Common myeloid progenitor, CD34-positive (primary cell): ENCODE results near the gene FDXACB1.

ENCODE experiments used
- CTCF ChIA-PET: fragments of 350-600 bp; sonication (Branson Sonifier 250); formaldehyde crosslinking; loops from one replicate; lab custom pipeline; 2021; ENCODE audit warnings: antibody characterized with exemption; lab: Charles Lee
- POLR2A ChIA-PET: fragments of 350-600 bp; sonication (Branson Sonifier 250); formaldehyde crosslinking; loops from one replicate; lab custom pipeline; 2021; ENCODE audit warnings: antibody characterized with exemption; lab: Charles Lee
- DNase-seq, 3 donors: peaks; one replicate each; pipeline versions ENCODE4 v3.0.0 to v3.0.0-alpha.2; 2013
- H3K27ac ChIP-seq, 2 experiments: 1 replicate in 1 of 2; 2 replicates in 1 of 2; pipeline ENCODE4 v1.7.0; 2013; ENCODE audit warnings: inconsistent platforms in 2 of 2, low read length in 2 of 2, mild to moderate bottlenecking in 2 of 2, low read depth in 1 of 2, moderate library complexity in 1 of 2; ENCODE audit not compliant: severe bottlenecking in 2 of 2, insufficient read depth in 1 of 2, poor library complexity in 1 of 2
- H3K27me3 ChIP-seq, 5 experiments: replicated peaks in 2 of 5; 1 replicate in 3 of 5; 2 replicates in 2 of 5; pipeline versions ENCODE4 v1.6.1 to v1.7.0; 2013; ENCODE audit warnings: low read length in 4 of 5, mild to moderate bottlenecking in 2 of 5, moderate library complexity in 2 of 5, inconsistent platforms in 1 of 5; ENCODE audit not compliant: insufficient read depth in 5 of 5, control insufficient read depth in 4 of 5
- H3K36me3 ChIP-seq, 4 experiments: 1 replicate in 2 of 4; 2 replicates in 2 of 4; pipeline versions ENCODE4 v1.6.1 to v1.7.0; 2013; ENCODE audit warnings: low read length in 3 of 4, control low read depth in 1 of 4, mild to moderate bottlenecking in 1 of 4; ENCODE audit not compliant: control insufficient read depth in 4 of 4, insufficient read depth in 4 of 4
- H3K4me1 ChIP-seq, 4 experiments: 1 replicate in 3 of 4; 2 replicates in 1 of 4; pipeline versions ENCODE4 v1.6.1 to v1.7.1; 2013; ENCODE audit warnings: low read length in 3 of 4, mild to moderate bottlenecking in 3 of 4, control low read depth in 1 of 4, inconsistent platforms in 1 of 4, moderate library complexity in 1 of 4; ENCODE audit not compliant: control insufficient read depth in 4 of 4, insufficient read depth in 4 of 4; ENCODE audit errors: control extremely low read depth in 1 of 4
- H3K4me3 ChIP-seq, 7 experiments: 1 replicate in 4 of 7; 2 replicates in 3 of 7; pipeline versions ENCODE4 v1.5.1 to v1.7.0; 2013; ENCODE audit warnings: mild to moderate bottlenecking in 7 of 7, low read length in 6 of 7, moderate library complexity in 6 of 7, inconsistent platforms in 2 of 7, low read depth in 2 of 7, control low read depth in 1 of 7; ENCODE audit not compliant: insufficient read depth in 4 of 7, control insufficient read depth in 1 of 7; ENCODE audit errors: extremely low read depth in 1 of 7
- H3K9me3 ChIP-seq, 5 experiments: 1 replicate in 4 of 5; 2 replicates in 1 of 5; pipeline versions ENCODE4 v1.6.1 to v1.7.1; 2013; ENCODE audit warnings: low read length in 4 of 5, mild to moderate bottlenecking in 2 of 5, inconsistent platforms in 1 of 5, low read depth in 1 of 5, moderate library complexity in 1 of 5; ENCODE audit not compliant: control insufficient read depth in 4 of 5, insufficient read depth in 2 of 5; ENCODE audit errors: control extremely low read depth in 1 of 5
- WGBS: methylation state at CpG from one replicate; pipeline ENCODE4 v1.1.5; 2013; ENCODE audit not compliant: insufficient coverage; 5-methylcytosine and 5-hydroxymethylcytosine counted together

Gene FDXACB1

DNA sequence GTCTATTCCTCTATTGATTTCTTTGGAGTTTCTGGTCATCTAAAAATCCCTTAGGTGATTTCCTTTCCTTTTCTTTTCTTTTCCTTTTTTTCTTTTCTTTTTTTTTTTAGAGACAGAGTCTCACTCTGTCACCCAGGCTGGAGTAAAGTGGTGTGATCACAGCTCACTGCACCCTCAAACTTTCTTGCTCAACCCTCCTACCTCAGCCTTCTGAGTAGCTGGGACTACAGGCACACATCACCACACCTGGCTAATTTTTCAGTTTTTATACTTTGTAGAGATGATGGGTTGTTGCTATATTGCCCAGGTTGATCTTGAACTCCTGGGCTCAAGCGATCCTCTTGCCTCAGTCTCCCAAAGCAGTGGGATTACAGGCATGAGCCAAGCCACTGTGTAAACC is 37.8 kb upstream of the FDXACB1 start:
- POLR2A ChIA-PET = no interaction called here
- WGBS = 100% methylated on average over 1 of the region's 1 CpG
- CTCF ChIA-PET = no interaction called here

DNA sequence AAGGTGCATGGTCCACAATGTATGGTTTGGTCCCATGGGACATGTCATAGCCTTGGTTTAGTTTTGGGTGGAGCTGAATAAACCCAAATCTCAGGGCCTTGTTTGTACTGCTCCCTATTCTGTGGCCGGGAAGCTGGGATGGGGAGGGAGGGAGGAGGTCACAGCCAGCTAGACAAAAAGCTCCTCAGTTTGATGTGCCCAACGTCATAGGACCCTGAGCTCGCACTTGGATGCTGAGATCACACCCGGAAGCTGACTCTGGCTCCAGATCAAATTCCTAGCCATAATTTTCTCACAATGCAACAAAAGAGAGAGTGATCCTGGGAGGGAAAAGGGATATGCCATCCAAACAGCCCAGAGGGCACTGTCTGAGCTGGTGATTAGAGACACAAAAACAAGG is 35.0 kb upstream of the FDXACB1 start:
- 100% methylated on average over 3 of the region's 4 CpGs for WGBS
- POLR2A ChIA-PET = no interaction called here
- CTCF ChIA-PET = interaction anchor here (0.8 to 2.5 kb wide), 2 partner anchors 9 to 10 kb away, joined by 3 to 6 read pairs; no protein-coding TSS in a partner anchor

More for the DNA sequence above, 37.8 kb upstream of the FDXACB1 start:
- Histone ChIP-seq H3K36me3 (no peaks in the 10 kb centered on the region), H3K27me3 (peaks cover 7 to 38% (median 17%) of the 10 kb centered on the region in 5 experiments), H3K4me1 (no peaks in the 10 kb centered on the region), H3K27ac (no peak overlapping the region), H3K9me3 (no peaks in the 10 kb centered on the region), H3K4me3 (no peak overlapping the region)
- DNase-seq = no peak

DNA sequence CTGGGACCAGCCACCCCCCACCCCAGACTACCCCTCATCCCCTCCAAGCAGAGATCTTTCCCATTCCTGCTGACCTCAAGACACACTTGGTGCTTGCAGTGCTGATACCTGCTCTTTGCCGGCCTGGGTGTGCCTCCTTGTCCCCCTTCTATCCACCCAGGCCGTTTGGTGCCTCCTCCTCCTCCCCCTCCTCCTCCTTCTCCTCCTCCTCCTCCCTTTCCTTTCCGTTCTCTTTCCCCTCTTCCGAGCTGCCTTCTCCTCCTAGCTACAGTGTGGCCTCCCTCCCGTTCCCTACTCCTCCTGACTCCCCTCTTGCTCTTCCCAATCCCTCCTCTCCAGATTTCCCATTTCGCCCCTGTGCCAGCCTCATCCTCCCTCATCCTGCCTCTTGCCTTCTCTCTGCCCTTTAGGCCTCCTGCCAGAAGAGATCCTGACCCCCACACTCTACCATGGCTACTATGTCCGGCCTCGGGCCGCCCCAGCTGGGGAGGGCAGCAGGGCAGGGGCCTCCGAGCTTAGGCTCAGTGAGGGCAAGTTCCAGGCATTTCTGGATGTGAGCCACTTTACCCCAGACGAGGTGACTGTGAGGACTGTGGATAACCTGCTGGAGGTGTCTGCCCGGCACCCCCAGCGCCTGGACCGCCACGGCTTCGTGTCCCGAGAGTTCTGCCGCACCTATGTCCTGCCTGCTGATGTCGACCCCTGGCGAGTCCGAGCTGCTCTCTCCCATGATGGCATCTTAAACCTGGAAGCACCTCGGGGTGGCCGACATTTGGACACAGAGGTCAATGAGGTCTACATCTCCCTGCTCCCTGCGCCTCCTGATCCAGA is 34.3 kb upstream of the FDXACB1 start:
- POLR2A ChIA-PET = no interaction called here
- Histone ChIP-seq H3K4me3 (no peak overlapping the region), H3K9me3 (no peaks in the 10 kb centered on the region), H3K27ac (no peak overlapping the region), H3K27me3 (peaks cover 16 to 59% (median 31%) of the 10 kb centered on the region in 5 experiments), H3K36me3 (no peaks in the 10 kb centered on the region), H3K4me1 (no peaks in the 10 kb centered on the region)
- DNase-seq = no peak
- CTCF ChIA-PET = interaction anchor here (0.8 to 2.5 kb wide), 2 partner anchors 8 to 10 kb away, joined by 3 to 6 read pairs; no protein-coding TSS in a partner anchor
- 92% methylated on average over 24 of the region's 24 CpGs for WGBS

More for the DNA sequence above, 35.0 kb upstream of the FDXACB1 start:
- no peak for DNase-seq
- Histone ChIP-seq H3K9me3 (no peaks in the 10 kb centered on the region), H3K36me3 (no peaks in the 10 kb centered on the region), H3K4me1 (no peaks in the 10 kb centered on the region), H3K27me3 (peaks cover 16 to 59% (median 30%) of the 10 kb centered on the region in 5 experiments), H3K27ac (no peak overlapping the region), H3K4me3 (no peak overlapping the region)

DNA sequence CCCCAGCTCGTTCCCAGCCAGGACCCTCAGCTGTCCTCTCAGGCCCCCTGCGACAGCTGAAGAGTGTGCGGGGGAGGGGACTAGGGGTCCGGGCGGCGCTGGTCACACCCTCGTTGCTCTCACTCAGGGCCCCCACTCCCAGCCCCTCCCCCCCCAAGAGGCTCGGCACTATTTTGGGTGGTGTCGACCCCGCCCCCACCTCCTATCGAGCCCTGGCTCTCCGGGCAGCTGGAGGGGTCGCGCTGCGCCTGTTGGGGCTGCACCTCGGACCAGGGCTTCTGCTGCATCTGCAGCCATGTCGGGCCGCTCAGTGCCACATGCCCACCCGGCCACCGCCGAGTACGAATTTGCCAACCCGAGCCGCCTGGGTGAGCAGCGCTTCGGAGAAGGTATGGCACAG is 33.6 kb upstream of the FDXACB1 start, which contains the start of gene HSPB2:
HSPB2 (plus strand) TSS at position 200 of the 400 bp plus-strand sequence; CDS start at position 296, 96 bp downstream.
- Histone ChIP-seq H3K36me3 (no peaks in the 10 kb centered on the region), H3K27ac (no peak within 1 kb of the TSS), H3K9me3 (no peaks in the 10 kb centered on the region), H3K27me3 (peaks cover 16 to 59% (median 31%) of the 10 kb centered on the region in 5 experiments), H3K4me1 (no peaks in the 10 kb centered on the region), H3K4me3 (peak within 1 kb of the TSS in 1 of 7 experiments; percentile 19)
- 8% methylated on average over 9 of the region's 26 CpGs for WGBS
- no peak for DNase-seq
- CTCF ChIA-PET = interaction anchor here (0.6 to 0.7 kb wide), 2 partner anchors 16 to 71 kb away, joined by 3 to 4 read pairs; no protein-coding TSS in a partner anchor
- POLR2A ChIA-PET = interaction anchor here (1.2 kb wide), 1 partner anchor 14 kb away, joined by 4 read pairs; no protein-coding TSS in a partner anchor

DNA sequence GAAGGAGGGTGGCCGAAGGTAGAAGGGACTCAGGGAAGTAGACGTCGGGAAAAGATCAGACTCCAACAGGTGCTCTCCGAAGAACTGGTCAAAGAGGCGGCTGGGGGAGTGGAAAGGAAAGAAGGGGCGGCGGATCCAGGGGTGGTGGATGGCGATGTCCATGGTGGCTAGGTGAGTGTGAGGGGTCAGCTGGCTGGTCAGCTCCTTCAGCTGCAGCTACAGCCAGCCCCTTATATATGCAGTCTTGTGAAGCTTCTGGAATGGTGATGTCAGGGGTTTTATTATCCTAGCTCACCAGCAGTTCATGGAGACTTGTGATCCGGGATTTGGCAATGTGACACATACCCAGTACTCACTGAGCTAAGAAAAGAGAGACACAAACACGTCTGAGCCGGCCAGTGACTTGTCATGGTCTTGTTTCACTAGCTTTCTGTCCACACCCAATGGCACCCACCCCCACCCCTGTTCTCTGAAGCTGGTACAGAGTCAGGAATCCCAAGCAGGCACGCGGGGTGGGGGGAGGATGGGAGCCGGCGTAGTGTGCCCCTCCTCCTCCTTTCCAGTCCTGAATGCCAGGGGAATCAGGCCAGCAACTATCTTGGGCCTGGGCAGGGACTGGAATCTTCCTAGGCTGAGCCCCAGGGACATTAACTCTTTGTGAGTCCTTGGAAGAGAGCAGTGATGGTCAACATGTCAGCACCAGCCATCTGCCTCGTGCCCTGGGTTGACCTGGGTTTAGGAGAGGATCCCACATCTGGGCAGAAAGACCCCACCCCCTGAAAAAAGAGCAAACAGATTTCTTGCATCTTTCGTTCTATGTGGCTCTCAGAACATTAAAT is 32.8 kb upstream of the FDXACB1 start, which contains the start of gene CRYAB:
CRYAB (minus strand) TSS at position 208 of the 839 bp plus-strand sequence; CDS start at position 162, 46 bp downstream.
- H3K36me3 ChIP-seq = no peaks in the 10 kb centered on the region
- ChIA-PET CTCF (interaction anchor here (0.6 to 1.0 kb wide), 3 partner anchors 15 to 72 kb away, joined by 3 to 4 read pairs (median 3); no protein-coding TSS in a partner anchor), POLR2A (interaction anchor here (1.2 kb wide), 1 partner anchor 15 kb away, joined by 4 read pairs; no protein-coding TSS in a partner anchor)
- no peaks in the 10 kb centered on the region for H3K4me1 ChIP-seq
- 73% methylated on average over 13 of the region's 17 CpGs for WGBS
- peaks cover 16 to 59% (median 31%) of the 10 kb centered on the region in 5 experiments for H3K27me3 ChIP-seq
- no peak for DNase-seq
- peak within 1 kb of the TSS in 1 of 7 experiments; percentile 19 for H3K4me3 ChIP-seq
- no peak within 1 kb of the TSS for H3K27ac ChIP-seq
- H3K9me3 ChIP-seq = no peaks in the 10 kb centered on the region

DNA sequence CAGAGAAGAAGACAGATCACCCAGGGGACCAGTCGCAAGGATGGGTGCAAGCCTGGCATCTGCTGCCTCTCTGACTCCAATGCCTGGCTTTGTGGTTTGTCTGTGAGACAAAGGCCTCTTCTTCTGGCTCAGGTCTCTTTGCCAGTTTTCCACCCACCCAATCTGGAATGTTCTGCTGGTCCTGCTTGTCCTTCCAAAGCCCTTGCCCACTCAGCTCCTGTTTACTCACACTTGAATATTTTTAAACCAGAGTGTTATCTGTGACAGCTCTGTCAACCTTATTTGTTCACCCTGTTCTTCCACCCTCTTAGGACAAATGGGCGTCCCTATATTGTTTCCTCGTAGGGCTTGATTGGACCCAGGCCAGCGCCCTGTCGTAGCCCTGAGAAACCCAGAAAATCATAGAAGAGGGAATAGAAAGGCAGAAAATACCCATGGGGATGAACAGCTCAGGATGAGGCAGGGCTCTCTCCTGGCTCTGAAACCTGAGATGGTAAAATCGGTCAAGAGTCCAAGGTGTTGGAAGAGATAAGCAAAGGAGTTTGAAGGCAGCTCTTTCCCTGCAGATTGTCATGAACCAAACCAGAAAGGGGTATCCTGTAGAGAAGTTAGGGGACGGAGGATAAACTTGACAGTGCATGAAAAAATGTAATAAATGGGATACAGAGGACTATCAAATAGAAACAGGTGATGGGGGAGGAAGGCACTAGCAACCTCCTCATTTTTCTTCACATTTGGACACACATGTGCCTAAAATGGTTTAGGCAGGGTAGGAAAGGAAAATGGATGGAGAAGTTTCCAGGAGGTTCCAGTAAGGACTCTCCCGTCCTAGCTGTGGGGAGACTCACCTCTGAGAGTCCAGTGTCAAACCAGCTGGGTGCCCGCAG is 32.0 kb upstream of the FDXACB1 start:
- ChIA-PET POLR2A (interaction anchor here (1.2 kb wide), 1 partner anchor 15 kb away, joined by 4 read pairs; no protein-coding TSS in a partner anchor), CTCF (interaction anchor here (0.7 to 2.2 kb wide), 3 partner anchors 13 to 206 kb away, joined by 3 to 6 read pairs (median 3); no protein-coding TSS in a partner anchor)
- Histone ChIP-seq H3K36me3 (no peaks in the 10 kb centered on the region), H3K27ac (no peak overlapping the region), H3K4me1 (no peaks in the 10 kb centered on the region), H3K4me3 (no peak overlapping the region), H3K27me3 (peaks cover 16 to 55% (median 31%) of the 10 kb centered on the region in 5 experiments), H3K9me3 (no peaks in the 10 kb centered on the region)
- no peak for DNase-seq
- WGBS = 92% methylated on average over 7 of the region's 9 CpGs
